ENCODE data around the gene EPS8L2.

EPS8L2 gene

GRCh38 chr11:776561-777287, 70.7 kb downstream of the EPS8L2 start:
- no peak for DNase-seq (ENCODE audit: low read depth in 3 of 3)

Data from stimulated activated CD4-positive, alpha-beta T cell treated with anti-CD3 and anti-CD28 coated beads, TNF-alpha, amount 100 ng/mL, for 48 hours (primary cell).